WTC11 (cell line): ENCODE measurements around the gene TRIM25. TPM values are rescaled to one million over a fixed set of nuclear protein-coding genes. Genes with fewer than 3 reads are reported as not detected.
A peak's percentile ranks its signal among the peaks of the same experiment; 100 is the strongest.

Experiments used
- ATAC-seq: fragments of 200-7000 bp; cut with Tn5 transposase; 2 replicates; pipeline ENCODE4 v1.10.0; 2021; ENCODE audit warnings: mild to moderate bottlenecking, moderate library complexity
- CTCF ChIA-PET: fragments of 300-600 bp; sonication (Branson Sonifier 250); formaldehyde crosslinking; loops from one replicate; lab custom pipeline; 2021; ENCODE audit warnings: antibody characterized with exemption; lab: Charles Lee
- POLR2A ChIA-PET: fragments of 350-600 bp; sonication (Branson Sonifier 250); formaldehyde crosslinking; loops from one replicate; lab custom pipeline; 2021; ENCODE audit warnings: antibody characterized with exemption; lab: Charles Lee
- DNase-seq: peaks from one replicate; pipeline ENCODE4 v3.0.0; 2021; ENCODE audit warnings: low spot score
- H3K27ac Mint-ChIP-seq: 2 replicates; pipeline ENCODE4 v1.8.0; 2021; ENCODE audit warnings: mixed read lengths
- H3K27me3 Mint-ChIP-seq: 2 replicates; pipeline ENCODE4 v1.8.0; 2021; ENCODE audit warnings: low read depth, mild to moderate bottlenecking, moderate library complexity, mixed read lengths
- H3K36me3 Mint-ChIP-seq: 2 replicates; pipeline ENCODE4 v1.8.0; 2021; ENCODE audit warnings: mixed read lengths
- H3K4me1 Mint-ChIP-seq: 2 replicates; pipeline ENCODE4 v1.8.0; 2022; ENCODE audit warnings: mixed read lengths
- H3K4me3 Mint-ChIP-seq: 2 replicates; pipeline ENCODE4 v1.8.0; 2021; ENCODE audit warnings: mild to moderate bottlenecking, moderate library complexity, mixed read lengths
- H3K9me3 Mint-ChIP-seq: 2 replicates; pipeline ENCODE4 v1.8.0; 2021; ENCODE audit warnings: mixed read lengths
- AFF4 ChIP-seq: sonication (generic); formaldehyde crosslinking; IDR thresholded peaks from 2 replicates; pipeline ENCODE4 v1.8.1; 2023; ENCODE audit warnings: mild to moderate bottlenecking, missing genetic modification reagents, borderline replicate concordance
- ATF1 ChIP-seq: sonication (generic); formaldehyde crosslinking; IDR thresholded peaks from 2 replicates; pipeline ENCODE4 v1.8.1; 2023; ENCODE audit warnings: mild to moderate bottlenecking, moderate library complexity, missing genetic modification reagents
- ESRRA ChIP-seq: sonication (generic); formaldehyde crosslinking; IDR thresholded peaks from 2 replicates; pipeline ENCODE4 v1.8.1; 2022; ENCODE audit warnings: mild to moderate bottlenecking, missing genetic modification reagents, borderline replicate concordance
- FOXJ3 ChIP-seq: sonication (generic); formaldehyde crosslinking; IDR thresholded peaks from 2 replicates; pipeline ENCODE4 v1.9.0; 2021; ENCODE audit warnings: missing genetic modification reagents, mild to moderate bottlenecking, borderline replicate concordance
- FOXK1 ChIP-seq: sonication (generic); formaldehyde crosslinking; IDR thresholded peaks from 2 replicates; pipeline ENCODE4 v1.8.0; 2022; ENCODE audit warnings: mild to moderate bottlenecking, moderate library complexity, missing genetic modification reagents
- IRF1 ChIP-seq: sonication (generic); formaldehyde crosslinking; IDR thresholded peaks from 2 replicates; pipeline ENCODE4 v1.8.0; 2023; ENCODE audit warnings: missing genetic modification reagents
- JUN ChIP-seq: sonication (generic); formaldehyde crosslinking; IDR thresholded peaks from 2 replicates; pipeline ENCODE4 v1.8.0; 2023; ENCODE audit warnings: mild to moderate bottlenecking, missing genetic modification reagents
- KAT7 ChIP-seq: sonication (generic); formaldehyde crosslinking; IDR thresholded peaks from 2 replicates; pipeline ENCODE4 v1.8.1; 2023; ENCODE audit warnings: missing genetic modification reagents, mild to moderate bottlenecking, borderline replicate concordance
- MLX ChIP-seq: sonication (generic); formaldehyde crosslinking; IDR thresholded peaks from 2 replicates; pipeline ENCODE4 v1.8.1; 2023; ENCODE audit warnings: mild to moderate bottlenecking, missing genetic modification reagents, moderate library complexity
- NFATC4 ChIP-seq: fragments of 250-450 bp; sonication (Bioruptor Pico); IDR thresholded peaks from 2 replicates; pipeline ENCODE4 v1.9.0; 2021; ENCODE audit warnings: mild to moderate bottlenecking
- NFE2L1 ChIP-seq: sonication (generic); formaldehyde crosslinking; IDR thresholded peaks from 2 replicates; pipeline ENCODE4 v1.8.1; 2023; ENCODE audit warnings: missing genetic modification reagents
- USF2 ChIP-seq: sonication (generic); formaldehyde crosslinking; IDR thresholded peaks from 2 replicates; pipeline ENCODE4 v1.8.1; 2023; ENCODE audit warnings: mild to moderate bottlenecking, missing genetic modification reagents, moderate library complexity
- ZBTB21 ChIP-seq: sonication (generic); formaldehyde crosslinking; IDR thresholded peaks from 2 replicates; pipeline ENCODE4 v1.8.1; 2023; ENCODE audit warnings: mild to moderate bottlenecking, missing genetic modification reagents, borderline replicate concordance
- ZMAT4 ChIP-seq: fragments of 250-450 bp; sonication (Bioruptor Pico); IDR thresholded peaks from 2 replicates; pipeline ENCODE4 v1.9.0; 2021; ENCODE audit warnings: mild to moderate bottlenecking
- ZNF121 ChIP-seq: sonication (generic); formaldehyde crosslinking; IDR thresholded peaks from 2 replicates; pipeline ENCODE4 v1.8.0; 2023; ENCODE audit warnings: missing genetic modification reagents
- ZNF396 ChIP-seq: fragments of 250-450 bp; sonication (Bioruptor Pico); IDR thresholded peaks from 2 replicates; pipeline ENCODE4 v1.8.0; 2021; ENCODE audit warnings: mild to moderate bottlenecking, moderate library complexity, borderline replicate concordance
- ZNF416 ChIP-seq: fragments of 250-450 bp; sonication (Bioruptor Pico); IDR thresholded peaks from 2 replicates; pipeline ENCODE4 v1.9.0; 2021; ENCODE audit warnings: mild to moderate bottlenecking, inconsistent platforms
- ZNF423 ChIP-seq: fragments of 250-450 bp; sonication (Bioruptor Pico); IDR thresholded peaks from 2 replicates; pipeline ENCODE4 v2.1.2; 2022; ENCODE audit warnings: mild to moderate bottlenecking, moderate library complexity
- ZSCAN18 ChIP-seq: fragments of 250-450 bp; sonication (Bioruptor Pico); IDR thresholded peaks from 2 replicates; pipeline ENCODE4 v2.1.2; 2022; ENCODE audit warnings: mild to moderate bottlenecking, moderate library complexity
- total RNA-seq: library from RNA; stranded (reverse); gene quantifications from 3 replicates; pipeline ENCODE4 v1.2.3, GENCODE V29; 2021
- TF ChIP-seq, protein P1 (sequence below): sonication (generic); formaldehyde crosslinking; IDR thresholded peaks from 2 replicates; pipeline ENCODE4 v1.8.1; 2022; ENCODE audit warnings: low read depth, mild to moderate bottlenecking, moderate library complexity, missing genetic modification reagents, borderline replicate concordance
- TF ChIP-seq, protein P2 (sequence below): sonication (generic); formaldehyde crosslinking; IDR thresholded peaks from 2 replicates; pipeline ENCODE4 v1.8.1; 2022; ENCODE audit warnings: missing genetic modification reagents, borderline replicate concordance

The TRIM25 gene
- total RNA-seq, 1 experiment from 2014 or later: 49.0 TPM

- TF ChIP-seq KAT7 (0 out of 2 replicates have a peak, but pooled peaks have one; percentile 39), ZNF121 (CRISPR knock-in tag) (0 out of 2 replicates have a peak, but pooled peaks have one; percentile 65), JUN (0 out of 2 replicates have a peak, but pooled peaks have one; percentile 23), FOXK1 (CRISPR knock-in tag) (0 out of 2 replicates have a peak, but pooled peaks have one; percentile 22), MLX (no peak), USF2 (peak; percentile 95), ZNF396 (CRISPR knock-in tag) (no peak)
- TF ChIP-seq, protein P1, sequence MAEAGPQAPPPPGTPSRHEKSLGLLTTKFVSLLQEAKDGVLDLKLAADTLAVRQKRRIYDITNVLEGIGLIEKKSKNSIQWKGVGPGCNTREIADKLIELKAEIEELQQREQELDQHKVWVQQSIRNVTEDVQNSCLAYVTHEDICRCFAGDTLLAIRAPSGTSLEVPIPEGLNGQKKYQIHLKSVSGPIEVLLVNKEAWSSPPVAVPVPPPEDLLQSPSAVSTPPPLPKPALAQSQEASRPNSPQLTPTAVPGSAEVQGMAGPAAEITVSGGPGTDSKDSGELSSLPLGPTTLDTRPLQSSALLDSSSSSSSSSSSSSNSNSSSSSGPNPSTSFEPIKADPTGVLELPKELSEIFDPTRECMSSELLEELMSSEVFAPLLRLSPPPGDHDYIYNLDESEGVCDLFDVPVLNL (CRISPR knock-in tag): 0 out of 2 replicates have a peak, but pooled peaks have one; percentile 17
- TF ChIP-seq, all 79 proteins: peak for 24
Measured at GRCh38 chr17:56913867-56914580, at the start of gene TRIM25 (continued).

DNA sequence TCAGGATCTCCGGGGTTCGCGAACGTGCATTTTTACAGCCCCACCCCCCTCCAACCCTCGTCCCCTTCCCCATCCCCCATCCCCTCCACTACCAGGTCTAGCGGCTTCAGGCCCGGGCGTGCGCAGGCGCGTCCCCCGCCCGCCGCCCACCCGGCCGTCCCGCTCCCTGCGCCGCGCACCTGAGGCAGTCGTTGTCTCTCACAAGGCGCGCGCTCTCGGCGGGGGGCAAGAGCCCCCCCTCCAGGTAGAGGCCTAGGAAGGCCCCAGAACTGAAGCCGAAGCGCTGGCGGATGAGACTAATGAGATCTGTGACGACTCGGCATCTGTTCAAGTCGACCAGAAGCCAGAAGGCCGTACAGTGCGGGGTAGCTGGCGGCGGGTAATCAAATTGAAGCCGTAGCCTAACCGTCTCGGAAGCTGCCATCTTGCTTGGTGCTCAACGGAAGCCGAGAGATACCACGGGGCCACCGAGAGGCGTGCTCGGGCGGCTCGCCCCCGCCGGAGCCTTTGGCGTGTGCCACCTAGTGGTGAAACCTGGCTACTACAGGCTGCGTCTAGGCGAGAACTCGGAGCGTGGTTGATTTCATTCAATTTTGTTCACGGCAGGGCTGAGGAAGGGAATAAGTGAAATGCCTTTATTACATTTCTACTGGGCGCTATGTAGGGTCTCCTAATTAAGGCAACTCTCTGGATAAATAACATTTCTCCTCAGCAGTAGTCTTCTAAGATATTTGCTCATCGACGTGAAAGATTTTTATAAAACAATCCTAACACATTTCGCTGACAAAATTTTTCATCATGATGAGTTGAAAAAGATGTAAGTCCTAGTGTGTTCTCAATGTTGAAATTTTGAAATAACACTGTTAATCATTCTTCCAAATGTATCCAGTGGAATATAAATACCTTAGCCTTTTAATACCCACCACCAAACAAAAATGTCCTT is 47.0 kb upstream of the TRIM25 start, which contains the start of gene COIL:
COIL (minus strand) TSS at position 455 of the 943 bp plus-strand sequence; CDS start at position 424, 31 bp downstream.
- Mint-ChIP-seq H3K27ac (peak within 1 kb of the TSS; percentile 82; the same call in 1 of the 2 replicates), H3K27me3 (no peaks in the 10 kb centered on the region), H3K9me3 (no peaks in the 10 kb centered on the region), H3K36me3 (no peaks in the 10 kb centered on the region), H3K4me1 (peaks cover 17% of the 10 kb centered on the region), H3K4me3 (peak within 1 kb of the TSS; percentile 75)
- POLR2A ChIA-PET: no interaction called here
- CTCF ChIA-PET: interaction anchor here (0.6 to 1.4 kb wide), 11 partner anchors 14 to 148 kb away, joined by 3 to 8 read pairs (median 5); partner anchors contain the start of gene SCPEP1
- ATAC-seq (peak; percentile 94), DNase-seq (peak; percentile 94)
- TF ChIP-seq USF2 (peak; percentile 74), NFE2L1 (CRISPR knock-in tag) (no peak), FOXJ3 (CRISPR knock-in tag) (no peak), ATF1 (CRISPR knock-in tag) (no peak), NFATC4 (CRISPR knock-in tag) (no peak), ZNF423 (no peak), ZNF416 (CRISPR knock-in tag) (no peak), ESRRA (CRISPR knock-in tag) (0 out of 2 replicates have a peak, but pooled peaks have one; percentile 27), ZBTB21 (CRISPR knock-in tag) (no peak), IRF1 (CRISPR knock-in tag) (no peak), ZMAT4 (CRISPR knock-in tag) (no peak), ZSCAN18 (CRISPR knock-in tag) (no peak), AFF4 (no peak)
- TF ChIP-seq, protein P2, sequence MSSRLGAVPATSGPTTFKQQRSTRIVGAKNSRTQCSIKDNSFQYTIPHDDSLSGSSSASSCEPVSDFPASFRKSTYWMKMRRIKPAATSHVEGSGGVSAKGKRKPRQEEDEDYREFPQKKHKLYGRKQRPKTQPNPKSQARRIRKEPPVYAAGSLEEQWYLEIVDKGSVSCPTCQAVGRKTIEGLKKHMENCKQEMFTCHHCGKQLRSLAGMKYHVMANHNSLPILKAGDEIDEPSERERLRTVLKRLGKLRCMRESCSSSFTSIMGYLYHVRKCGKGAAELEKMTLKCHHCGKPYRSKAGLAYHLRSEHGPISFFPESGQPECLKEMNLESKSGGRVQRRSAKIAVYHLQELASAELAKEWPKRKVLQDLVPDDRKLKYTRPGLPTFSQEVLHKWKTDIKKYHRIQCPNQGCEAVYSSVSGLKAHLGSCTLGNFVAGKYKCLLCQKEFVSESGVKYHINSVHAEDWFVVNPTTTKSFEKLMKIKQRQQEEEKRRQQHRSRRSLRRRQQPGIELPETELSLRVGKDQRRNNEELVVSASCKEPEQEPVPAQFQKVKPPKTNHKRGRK (CRISPR knock-in tag): no peak
